ENCODE data around the gene TGFBR3. TPM values are rescaled to one million over a fixed set of nuclear protein-coding genes. Genes with fewer than 3 reads are reported as not detected.

Gene TGFBR3
- total RNA-seq, 1 experiment from 2014 or later = 4.2 TPM

DNA sequence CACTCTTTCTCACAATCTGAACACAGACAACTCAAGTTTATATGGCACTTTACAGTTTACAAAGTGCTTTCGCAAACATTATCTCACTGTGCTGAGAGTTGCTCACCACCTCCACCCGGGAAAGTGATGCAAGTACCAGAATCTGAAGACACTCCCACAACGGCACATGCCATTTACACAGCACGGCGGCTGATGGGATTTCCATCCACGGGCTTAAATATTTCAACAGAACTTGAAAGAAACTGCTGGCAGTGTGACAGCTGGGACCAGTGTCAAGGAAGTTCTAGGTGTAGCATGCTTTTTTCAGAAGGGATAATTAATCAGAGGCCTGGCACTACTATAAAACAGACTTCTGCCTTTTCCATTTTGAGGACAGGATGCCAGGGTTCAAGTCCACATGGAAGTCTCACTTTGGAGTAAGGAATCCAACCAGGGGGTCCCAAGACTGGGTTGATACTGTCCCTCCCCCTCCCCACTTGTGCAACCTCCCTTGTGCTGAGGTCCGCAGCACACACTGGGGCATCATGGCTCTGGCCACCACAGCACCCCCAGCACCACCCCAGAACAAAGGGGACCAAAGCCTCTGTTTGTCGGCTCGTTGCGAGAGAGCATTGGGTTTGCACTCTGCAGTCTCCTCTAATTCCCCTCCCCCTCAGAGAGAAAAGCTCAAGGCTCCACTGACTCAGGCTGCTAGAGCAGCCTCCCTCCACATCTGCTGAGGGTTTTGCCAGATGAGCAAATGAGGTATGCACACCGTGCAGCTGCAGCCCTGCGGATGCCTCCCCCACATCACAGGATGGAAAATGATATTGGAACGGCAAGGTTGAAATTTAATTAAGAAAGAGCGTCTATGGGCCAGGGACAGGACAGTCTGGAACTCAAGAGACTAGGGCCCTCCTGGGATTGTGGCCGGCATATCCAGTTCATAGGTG, 154.9 kb downstream of the TGFBR3 start:
- Mint-ChIP-seq H3K4me3 (no peak overlapping the region), H3K36me3 (no peaks in the 10 kb centered on the region), H3K27me3 (ENCODE audit: low read depth) (no peaks in the 10 kb centered on the region), H3K27ac (no peak overlapping the region), H3K4me1 (peaks cover 15% of the 10 kb centered on the region), H3K9me3 (no peaks in the 10 kb centered on the region)
- ATAC-seq (no peak), DNase-seq (ENCODE audit: low spot score) (no peak)
- POLR2A ChIA-PET = no interaction called here
- CTCF ChIA-PET = no interaction called here
- TF ChIP-seq JUN (CRISPR knock-in tag; IDR thresholded peaks at IDR 0.05) (no peak), NR3C1 (CRISPR knock-in tag; conservative IDR thresholded peaks at IDR 0.05; ENCODE audit: low read depth) (no peak), ZNF317 (CRISPR knock-in tag; IDR thresholded peaks at IDR 0.05; ENCODE audit: borderline replicate concordance, low read depth) (no peak), NFYB (CRISPR knock-in tag; conservative IDR thresholded peaks at IDR 0.05; ENCODE audit: low read depth) (no peak), ZNF138 (CRISPR knock-in tag; conservative IDR thresholded peaks at IDR 0.05) (no peak), PRRX2 (CRISPR knock-in tag; IDR thresholded peaks at IDR 0.05) (no peak), NFATC4 (CRISPR knock-in tag; IDR thresholded peaks at IDR 0.05) (no peak), MXD4 (CRISPR knock-in tag; IDR thresholded peaks at IDR 0.05; ENCODE audit: borderline replicate concordance) (no peak), RORB (CRISPR knock-in tag; IDR thresholded peaks at IDR 0.05) (no peak), ZNF396 (CRISPR knock-in tag; IDR thresholded peaks at IDR 0.05; ENCODE audit: borderline replicate concordance) (no peak)
- TF ChIP-seq, protein P1, sequence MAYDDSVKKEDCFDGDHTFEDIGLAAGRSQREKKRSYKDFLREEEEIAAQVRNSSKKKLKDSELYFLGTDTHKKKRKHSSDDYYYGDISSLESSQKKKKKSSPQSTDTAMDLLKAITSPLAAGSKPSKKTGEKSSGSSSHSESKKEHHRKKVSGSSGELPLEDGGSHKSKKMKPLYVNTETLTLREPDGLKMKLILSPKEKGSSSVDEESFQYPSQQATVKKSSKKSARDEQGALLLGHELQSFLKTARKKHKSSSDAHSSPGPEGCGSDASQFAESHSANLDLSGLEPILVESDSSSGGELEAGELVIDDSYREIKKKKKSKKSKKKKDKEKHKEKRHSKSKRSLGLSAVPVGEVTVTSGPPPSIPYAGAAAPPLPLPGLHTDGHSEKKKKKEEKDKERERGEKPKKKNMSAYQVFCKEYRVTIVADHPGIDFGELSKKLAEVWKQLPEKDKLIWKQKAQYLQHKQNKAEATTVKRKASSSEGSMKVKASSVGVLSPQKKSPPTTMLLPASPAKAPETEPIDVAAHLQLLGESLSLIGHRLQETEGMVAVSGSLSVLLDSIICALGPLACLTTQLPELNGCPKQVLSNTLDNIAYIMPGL (CRISPR knock-in tag; IDR thresholded peaks at IDR 0.05) = no peak
- TF ChIP-seq, protein P2, sequence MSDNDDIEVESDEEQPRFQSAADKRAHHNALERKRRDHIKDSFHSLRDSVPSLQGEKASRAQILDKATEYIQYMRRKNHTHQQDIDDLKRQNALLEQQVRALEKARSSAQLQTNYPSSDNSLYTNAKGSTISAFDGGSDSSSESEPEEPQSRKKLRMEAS (CRISPR knock-in tag; IDR thresholded peaks at IDR 0.05) = no peak
- TF ChIP-seq, protein P3, sequence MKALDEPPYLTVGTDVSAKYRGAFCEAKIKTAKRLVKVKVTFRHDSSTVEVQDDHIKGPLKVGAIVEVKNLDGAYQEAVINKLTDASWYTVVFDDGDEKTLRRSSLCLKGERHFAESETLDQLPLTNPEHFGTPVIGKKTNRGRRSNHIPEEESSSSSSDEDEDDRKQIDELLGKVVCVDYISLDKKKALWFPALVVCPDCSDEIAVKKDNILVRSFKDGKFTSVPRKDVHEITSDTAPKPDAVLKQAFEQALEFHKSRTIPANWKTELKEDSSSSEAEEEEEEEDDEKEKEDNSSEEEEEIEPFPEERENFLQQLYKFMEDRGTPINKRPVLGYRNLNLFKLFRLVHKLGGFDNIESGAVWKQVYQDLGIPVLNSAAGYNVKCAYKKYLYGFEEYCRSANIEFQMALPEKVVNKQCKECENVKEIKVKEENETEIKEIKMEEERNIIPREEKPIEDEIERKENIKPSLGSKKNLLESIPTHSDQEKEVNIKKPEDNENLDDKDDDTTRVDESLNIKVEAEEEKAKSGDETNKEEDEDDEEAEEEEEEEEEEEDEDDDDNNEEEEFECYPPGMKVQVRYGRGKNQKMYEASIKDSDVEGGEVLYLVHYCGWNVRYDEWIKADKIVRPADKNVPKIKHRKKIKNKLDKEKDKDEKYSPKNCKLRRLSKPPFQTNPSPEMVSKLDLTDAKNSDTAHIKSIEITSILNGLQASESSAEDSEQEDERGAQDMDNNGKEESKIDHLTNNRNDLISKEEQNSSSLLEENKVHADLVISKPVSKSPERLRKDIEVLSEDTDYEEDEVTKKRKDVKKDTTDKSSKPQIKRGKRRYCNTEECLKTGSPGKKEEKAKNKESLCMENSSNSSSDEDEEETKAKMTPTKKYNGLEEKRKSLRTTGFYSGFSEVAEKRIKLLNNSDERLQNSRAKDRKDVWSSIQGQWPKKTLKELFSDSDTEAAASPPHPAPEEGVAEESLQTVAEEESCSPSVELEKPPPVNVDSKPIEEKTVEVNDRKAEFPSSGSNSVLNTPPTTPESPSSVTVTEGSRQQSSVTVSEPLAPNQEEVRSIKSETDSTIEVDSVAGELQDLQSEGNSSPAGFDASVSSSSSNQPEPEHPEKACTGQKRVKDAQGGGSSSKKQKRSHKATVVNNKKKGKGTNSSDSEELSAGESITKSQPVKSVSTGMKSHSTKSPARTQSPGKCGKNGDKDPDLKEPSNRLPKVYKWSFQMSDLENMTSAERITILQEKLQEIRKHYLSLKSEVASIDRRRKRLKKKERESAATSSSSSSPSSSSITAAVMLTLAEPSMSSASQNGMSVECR (CRISPR knock-in tag; IDR thresholded peaks at IDR 0.05; ENCODE audit: borderline replicate concordance) = no peak
- TF ChIP-seq, protein P4, sequence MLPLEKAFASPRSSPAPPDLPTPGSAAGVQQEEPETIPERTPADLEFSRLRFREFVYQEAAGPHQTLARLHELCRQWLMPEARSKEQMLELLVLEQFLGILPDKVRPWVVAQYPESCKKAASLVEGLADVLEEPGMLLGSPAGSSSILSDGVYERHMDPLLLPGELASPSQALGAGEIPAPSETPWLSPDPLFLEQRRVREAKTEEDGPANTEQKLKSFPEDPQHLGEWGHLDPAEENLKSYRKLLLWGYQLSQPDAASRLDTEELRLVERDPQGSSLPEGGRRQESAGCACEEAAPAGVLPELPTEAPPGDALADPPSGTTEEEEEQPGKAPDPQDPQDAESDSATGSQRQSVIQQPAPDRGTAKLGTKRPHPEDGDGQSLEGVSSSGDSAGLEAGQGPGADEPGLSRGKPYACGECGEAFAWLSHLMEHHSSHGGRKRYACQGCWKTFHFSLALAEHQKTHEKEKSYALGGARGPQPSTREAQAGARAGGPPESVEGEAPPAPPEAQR (CRISPR knock-in tag; IDR thresholded peaks at IDR 0.05) = no peak
- TF ChIP-seq, protein P5, sequence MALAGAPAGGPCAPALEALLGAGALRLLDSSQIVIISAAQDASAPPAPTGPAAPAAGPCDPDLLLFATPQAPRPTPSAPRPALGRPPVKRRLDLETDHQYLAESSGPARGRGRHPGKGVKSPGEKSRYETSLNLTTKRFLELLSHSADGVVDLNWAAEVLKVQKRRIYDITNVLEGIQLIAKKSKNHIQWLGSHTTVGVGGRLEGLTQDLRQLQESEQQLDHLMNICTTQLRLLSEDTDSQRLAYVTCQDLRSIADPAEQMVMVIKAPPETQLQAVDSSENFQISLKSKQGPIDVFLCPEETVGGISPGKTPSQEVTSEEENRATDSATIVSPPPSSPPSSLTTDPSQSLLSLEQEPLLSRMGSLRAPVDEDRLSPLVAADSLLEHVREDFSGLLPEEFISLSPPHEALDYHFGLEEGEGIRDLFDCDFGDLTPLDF (CRISPR knock-in tag; IDR thresholded peaks at IDR 0.05) = no peak
